GM12872 (cell line): ENCODE measurements around the gene RNF44.
A peak's percentile ranks its signal among the peaks of the same experiment; 100 is the strongest.

Experiments
- TF ChIP-seq, protein P1 (sequence below): IDR thresholded peaks from 3 replicates; pipeline ENCODE4 v1.5.1; 2011; ENCODE audit warnings: low read depth, mild to moderate bottlenecking, low read length, moderate library complexity; ENCODE audit not compliant: insufficient read depth

The RNF44 gene

DNA sequence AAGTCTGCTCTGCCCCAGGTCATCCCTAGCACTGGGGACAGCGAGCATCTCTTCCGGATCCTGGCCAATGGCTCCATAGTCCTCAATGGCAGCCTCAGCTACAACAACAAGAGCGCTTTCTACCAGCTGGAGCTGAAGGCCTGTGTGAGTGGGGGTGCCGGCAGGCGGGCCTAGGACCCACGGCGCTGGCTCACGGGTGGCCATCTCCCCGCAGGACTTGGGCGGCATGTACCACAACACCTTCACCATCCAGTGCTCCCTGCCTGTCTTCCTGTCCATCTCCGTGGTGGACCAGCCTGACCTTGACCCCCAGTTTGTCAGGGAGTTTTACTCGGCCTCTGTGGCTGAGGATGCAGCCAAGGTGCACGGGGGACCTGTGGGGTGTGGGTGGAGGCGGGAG is 37.9 kb upstream of the RNF44 start:
- TF ChIP-seq, protein P1, sequence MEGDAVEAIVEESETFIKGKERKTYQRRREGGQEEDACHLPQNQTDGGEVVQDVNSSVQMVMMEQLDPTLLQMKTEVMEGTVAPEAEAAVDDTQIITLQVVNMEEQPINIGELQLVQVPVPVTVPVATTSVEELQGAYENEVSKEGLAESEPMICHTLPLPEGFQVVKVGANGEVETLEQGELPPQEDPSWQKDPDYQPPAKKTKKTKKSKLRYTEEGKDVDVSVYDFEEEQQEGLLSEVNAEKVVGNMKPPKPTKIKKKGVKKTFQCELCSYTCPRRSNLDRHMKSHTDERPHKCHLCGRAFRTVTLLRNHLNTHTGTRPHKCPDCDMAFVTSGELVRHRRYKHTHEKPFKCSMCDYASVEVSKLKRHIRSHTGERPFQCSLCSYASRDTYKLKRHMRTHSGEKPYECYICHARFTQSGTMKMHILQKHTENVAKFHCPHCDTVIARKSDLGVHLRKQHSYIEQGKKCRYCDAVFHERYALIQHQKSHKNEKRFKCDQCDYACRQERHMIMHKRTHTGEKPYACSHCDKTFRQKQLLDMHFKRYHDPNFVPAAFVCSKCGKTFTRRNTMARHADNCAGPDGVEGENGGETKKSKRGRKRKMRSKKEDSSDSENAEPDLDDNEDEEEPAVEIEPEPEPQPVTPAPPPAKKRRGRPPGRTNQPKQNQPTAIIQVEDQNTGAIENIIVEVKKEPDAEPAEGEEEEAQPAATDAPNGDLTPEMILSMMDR = no peak

DNA sequence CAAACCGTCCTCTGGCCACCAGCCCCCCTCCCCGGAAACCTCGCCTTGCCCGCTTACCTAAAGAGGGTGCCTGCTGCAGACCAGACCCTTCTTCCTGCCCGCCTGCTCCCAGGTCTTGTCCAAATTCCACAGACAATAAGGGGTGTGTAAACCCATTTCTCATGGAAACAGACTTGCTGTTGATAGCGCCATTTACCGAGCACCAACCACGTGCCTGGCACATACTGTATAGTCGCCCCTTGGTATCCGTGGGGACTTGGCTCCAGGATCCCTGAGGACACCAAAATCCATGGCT is 37.0 kb upstream of the RNF44 start:
- TF ChIP-seq, protein P1 = no peak

DNA sequence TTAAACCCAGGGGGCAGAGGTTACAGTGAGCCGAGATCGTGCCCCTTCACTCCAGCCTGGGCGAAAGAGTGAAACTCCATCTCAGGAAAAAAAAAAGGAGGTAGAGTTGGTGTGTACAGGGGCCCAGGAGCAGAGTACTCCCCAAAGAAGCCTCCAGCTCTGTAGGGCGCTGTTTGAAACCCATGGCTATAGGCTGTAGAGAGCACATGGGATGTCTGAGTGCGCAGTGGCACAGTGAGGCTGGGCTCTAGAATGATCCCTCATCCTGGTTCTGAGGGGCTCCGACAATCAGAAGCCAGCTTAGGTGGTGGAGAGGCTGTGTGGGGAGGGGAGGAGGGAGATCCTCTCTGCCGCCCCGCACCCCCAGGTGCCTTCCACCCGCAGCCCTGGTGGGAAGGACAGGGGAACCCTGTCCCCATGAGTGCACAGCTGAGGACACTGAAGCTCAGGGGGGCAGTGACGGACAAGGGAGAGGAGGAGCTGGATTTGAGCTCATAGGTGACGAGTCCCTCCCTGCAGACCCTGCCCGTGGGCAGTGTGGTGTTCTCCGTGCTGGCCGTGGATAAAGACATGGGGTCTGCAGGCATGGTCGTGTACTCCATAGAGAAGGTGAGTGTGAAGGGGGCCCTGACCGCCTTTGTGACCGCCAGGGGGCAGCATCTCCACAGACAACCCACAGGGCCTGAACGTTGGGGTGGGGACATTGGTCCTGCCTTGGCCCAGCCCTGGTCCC is 36.5 kb upstream of the RNF44 start:
- TF ChIP-seq, protein P1 = peak; percentile 93

DNA sequence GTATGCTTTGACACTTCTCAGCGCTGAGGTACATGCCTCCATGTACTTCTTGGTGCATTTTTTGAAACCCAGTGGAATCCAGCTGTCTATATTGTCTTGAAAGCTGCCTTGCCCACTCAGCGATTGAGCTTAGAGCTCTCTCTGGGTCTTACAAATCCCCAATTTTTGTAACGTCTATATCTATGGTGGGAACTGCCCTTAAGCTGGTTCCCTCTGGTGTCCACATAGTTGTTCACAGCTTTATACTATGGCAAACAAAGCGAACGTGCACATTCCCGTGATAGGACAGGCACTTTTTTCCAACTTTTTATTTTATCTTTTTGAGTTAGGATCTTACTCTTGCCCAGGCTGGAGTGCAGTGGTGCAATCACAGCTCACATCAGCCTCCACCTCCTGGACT is 32.8 kb upstream of the RNF44 start:
- TF ChIP-seq, protein P1 = no peak

DNA sequence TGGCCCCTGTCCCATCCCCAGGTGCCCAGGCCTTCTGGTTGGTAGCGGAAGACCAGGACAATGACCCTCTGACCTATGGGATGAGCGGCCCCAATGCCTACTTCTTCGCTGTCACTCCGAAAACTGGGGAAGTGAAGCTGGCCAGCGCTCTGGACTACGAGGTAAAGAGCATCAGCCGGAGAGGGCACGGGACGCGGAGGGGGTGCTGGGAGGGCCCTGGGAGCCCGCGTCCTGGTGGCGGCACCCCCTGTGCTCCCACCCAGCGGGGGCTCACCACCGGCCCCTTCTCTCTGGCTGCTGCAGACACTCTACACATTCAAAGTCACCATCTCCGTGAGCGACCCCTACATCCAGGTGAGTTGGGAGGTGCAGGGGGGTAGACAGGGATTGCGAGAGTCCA is 31.5 kb upstream of the RNF44 start:
- TF ChIP-seq, protein P1 = no peak

DNA sequence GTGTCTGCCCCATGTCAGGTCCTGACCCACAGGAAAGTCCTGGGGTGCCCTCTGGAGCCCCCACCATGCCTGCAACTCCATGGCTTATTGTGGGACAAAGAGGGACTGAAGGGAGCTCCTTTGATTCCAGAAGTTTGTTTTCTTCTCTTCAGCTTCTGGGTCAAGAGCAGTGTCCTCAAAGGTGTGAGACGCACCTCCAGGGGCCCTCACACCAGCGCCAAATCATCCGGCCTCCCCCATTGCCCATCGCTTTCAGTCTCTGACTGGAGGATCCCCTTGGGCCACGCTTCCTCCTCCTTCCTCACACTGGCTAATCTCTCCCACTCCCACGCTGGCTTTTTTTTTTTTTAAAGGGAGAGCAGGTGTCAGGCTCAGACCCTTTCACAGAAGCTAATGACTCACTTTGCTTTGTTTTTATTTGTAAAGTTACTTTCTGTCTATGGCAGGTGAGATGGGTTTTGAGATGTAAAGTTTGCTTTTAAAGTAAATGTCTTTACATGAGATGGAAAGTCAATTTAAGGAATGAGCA is 28.6 kb upstream of the RNF44 start:
- TF ChIP-seq, protein P1 = no peak

DNA sequence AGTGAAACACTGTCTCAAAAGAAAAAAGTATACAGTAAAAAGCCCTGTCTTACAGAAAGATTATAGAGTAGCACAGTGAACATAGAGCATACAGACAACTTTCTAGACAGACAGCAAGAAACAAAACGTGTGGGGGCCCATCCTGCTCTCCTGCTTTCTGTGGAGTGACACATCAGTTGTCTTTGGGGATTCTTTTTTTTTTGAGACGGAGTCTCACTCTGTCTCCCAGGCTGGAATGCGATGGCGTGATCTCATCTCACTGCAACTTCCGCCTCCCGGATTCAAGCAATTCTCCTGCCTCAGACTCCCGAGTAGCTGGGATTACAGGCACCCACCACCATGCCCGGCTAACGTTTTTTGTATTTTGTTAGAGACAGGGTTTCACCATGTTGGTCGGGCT is 26.8 kb upstream of the RNF44 start:
- TF ChIP-seq, protein P1 = no peak
